GM18909 (cell line): ENCODE measurements around the gene TSPAN9.

ENCODE experiments used
- ATAC-seq: cut with Tn5 transposase; IDR thresholded peaks from one replicate; pipeline ENCODE4 v1.9.1; 2021; ENCODE audit warnings: mild to moderate bottlenecking; ENCODE audit not compliant: unreplicated experiment, poor library complexity

TSPAN9 gene

DNA sequence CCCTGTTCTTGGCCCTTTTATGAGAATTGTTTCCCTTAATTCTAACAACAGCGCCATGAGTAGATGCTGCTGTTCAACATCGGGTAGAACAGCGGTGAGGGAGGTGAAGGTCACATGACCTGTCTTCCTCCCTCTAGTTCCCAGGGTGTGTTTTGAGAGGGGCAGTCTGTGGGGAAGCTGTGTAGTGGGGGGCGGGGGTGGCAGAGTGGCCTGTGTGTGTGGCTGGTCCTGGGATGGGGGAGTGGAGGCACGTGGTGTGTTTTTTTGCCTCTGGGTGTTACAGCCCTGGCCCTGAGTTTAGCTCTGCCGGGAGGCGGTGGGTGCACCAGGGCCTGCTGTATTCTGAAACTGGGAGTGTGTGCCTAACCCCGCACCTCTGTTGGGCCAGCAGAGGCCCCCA is 202.7 kb downstream of the TSPAN9 start:
- ATAC-seq, result no peak

DNA sequence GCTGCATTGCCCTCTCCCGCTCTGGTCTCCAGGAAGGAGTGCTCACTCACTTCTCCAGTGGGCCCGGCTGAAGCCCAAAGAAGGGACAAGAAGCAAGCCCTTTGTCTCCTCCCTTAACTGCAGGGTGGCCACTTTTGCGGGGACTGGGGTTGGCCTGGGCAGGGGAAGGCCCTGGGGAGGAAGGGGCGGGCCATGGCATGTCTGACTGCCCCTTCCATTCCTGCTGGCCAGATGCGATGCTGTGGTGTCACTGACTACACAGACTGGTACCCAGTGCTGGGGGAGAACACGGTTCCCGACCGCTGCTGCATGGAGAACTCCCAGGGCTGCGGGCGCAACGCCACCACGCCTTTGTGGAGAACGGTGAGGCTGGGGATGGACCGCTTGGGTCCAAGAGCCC is 203.8 kb downstream of the TSPAN9 start:
- ATAC-seq, result no peak

DNA sequence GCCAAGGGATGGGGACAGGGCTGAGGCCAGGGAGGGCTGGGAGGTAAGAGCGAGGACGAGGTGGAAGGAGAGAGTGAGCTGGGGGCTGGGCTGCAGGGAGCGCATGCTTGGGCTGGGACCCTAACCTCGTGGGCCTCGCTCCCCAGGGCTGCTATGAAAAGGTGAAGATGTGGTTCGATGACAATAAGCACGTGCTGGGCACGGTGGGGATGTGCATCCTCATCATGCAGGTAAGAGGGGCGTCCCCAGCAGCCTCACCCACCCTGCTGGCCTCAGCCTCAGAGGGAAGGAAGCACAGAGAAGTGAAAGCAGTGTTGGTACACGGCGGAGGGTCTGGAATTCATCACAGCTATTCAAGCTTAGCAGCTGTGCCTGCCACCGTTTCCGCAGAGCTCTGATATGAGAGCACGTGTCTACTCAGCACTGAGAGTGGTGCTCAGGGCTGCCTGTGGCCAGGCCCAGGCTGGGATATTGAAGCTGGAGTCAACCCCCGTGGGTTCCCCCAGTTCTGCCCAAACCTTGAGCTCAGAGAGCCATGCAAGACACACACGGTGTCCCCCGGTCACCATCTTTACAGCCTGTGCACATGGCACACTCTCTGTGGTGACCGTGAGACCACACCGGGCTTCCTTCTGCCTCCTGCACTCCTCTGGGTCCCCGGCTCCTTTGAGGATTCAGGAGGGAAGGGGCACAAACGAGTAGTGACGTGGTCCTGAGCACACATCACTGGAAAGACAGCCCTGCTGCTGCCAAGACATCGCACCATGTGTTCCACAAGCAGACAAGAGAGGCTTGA is 204.6 kb downstream of the TSPAN9 start:
- ATAC-seq, result no peak

DNA sequence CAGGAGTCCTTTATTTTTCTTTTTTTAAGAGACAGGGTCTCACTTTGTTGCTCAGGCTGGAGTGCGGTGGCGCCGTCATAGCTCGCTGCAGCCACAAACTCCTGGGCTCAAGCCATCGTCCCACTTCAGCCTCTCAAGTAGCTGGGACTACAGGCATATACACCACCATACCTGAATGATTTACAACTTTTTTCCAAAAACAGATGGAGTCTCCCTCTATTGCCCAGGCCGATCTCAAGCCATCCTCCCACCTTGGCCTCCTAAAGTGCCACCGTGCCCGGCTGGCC is 205.1 kb downstream of the TSPAN9 start:
- no peak for ATAC-seq

DNA sequence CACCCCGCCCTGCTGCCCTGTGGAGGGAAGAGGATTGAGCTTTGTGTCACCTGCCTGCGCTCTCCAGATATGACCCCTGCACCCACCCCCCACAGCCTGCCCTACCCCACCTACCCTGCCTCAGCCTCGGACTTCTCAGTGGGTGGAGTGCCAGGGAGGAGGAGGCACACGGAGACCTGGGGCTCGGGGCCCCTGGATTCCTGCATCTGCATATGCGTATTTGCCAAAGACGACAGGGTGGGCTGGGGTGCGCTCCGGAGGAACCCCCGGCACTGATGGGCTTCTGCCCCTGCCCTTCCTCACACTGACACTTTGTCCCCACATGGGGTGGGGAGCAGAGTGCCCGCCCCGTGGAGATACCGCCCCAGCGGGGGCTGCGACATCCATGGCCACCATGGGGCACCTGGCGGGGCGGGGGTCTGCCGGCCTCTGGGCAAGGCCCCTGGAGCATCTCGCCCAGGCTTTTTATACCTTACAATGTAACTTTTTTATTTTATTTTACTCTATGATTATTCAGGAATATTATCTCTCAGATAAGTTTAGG is 206.0 kb downstream of the TSPAN9 start:
- ATAC-seq, result no peak

DNA sequence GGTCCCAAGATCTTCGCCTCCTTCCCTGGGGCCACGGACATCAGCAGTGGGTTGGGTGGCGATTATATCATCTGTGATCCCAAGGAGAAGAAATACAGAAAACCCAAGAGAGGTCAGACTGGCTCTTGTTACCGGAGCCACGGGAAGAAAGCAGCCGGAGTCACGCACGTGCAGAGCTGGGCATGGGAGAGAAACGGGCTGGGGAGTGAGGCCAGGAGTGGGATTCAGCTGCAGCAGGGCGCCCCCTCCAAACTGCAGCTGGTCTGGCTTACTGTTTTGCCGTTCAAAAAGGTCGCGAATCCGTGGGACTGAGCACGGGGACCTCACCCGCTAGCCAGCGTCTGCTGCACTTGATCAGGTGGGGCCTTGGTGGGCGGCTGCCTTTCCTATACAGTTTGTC is 207.2 kb downstream of the TSPAN9 start:
- no peak for ATAC-seq

DNA sequence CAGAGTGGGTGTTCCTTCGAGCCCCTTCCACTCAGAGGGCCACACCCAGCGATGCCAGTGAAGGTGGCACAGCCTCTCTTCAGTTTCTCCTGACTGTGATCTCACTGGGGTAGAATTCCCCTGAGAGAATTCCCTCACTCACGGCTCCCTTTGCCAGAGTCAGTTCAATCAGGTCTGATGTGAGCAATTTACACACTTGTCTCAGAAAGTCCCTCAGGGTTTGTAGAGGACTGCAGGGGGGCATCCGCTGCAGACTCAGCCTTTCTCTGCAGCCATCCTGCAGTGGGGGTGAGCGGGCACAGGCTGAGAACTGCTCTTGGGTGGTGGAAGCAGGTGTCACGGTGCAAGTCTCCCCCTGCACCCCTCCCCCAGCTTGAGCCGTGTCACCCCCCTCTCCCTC is 208.4 kb downstream of the TSPAN9 start:
- ATAC-seq, result no peak

DNA sequence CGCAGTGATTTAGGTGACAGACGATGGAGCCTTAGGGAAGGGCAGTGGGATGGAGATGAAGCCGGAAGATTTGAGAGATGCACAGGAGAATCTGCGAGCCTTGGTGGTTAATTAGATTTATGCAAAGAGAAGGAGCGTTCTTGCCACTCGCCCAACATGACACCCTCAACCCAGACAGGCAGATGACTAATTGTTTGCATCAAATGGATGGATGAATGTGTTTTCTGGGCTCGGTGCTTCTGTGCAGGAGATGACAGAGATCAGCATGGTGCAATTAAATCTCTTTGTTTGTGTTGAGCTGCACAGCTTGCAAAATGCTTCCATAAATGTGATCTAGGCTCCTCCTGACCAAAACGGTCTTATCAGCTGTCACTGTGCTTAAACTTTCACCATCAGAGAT is 211.5 kb downstream of the TSPAN9 start:
- no peak for ATAC-seq

DNA sequence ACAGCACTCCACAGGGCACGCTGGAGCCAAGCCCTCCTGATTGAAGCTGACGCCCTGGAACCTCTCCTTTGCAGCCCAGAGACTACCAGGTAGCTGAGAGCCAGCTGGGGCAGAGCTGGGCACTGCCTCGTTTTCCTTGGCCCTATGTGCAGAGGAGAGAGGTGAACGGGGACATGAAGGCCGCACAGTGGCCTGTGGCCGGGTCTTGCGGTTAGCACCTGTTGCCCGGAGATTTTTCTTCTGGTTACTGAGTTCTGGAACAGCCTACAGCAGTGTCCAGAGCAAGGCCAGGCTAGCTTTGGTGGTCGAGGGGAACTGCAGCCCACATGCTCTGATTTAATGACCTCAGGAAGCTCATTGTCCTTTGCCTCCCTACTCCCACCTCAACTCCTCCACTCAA is 212.5 kb downstream of the TSPAN9 start:
- ATAC-seq, result no peak

DNA sequence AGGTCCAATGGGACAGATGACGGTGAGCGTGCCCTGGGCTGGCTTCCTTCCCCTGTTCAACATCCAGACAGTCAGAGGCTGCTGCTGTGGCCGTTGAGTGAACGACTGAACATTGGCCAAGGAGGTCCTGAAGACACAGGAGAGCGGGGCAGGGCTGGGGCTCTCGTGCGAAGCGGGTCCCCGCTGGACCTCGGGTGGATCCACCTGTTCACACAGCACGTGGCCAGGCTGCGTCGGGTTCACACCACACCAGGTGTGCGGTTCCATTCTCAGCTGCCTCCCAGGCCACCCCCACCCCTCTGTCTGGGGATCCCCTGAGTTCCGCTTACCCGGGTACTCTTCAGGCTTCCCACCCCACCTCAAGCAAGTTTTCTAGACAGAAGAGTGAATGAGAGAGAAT is 214.8 kb downstream of the TSPAN9 start:
- ATAC-seq, result no peak

DNA sequence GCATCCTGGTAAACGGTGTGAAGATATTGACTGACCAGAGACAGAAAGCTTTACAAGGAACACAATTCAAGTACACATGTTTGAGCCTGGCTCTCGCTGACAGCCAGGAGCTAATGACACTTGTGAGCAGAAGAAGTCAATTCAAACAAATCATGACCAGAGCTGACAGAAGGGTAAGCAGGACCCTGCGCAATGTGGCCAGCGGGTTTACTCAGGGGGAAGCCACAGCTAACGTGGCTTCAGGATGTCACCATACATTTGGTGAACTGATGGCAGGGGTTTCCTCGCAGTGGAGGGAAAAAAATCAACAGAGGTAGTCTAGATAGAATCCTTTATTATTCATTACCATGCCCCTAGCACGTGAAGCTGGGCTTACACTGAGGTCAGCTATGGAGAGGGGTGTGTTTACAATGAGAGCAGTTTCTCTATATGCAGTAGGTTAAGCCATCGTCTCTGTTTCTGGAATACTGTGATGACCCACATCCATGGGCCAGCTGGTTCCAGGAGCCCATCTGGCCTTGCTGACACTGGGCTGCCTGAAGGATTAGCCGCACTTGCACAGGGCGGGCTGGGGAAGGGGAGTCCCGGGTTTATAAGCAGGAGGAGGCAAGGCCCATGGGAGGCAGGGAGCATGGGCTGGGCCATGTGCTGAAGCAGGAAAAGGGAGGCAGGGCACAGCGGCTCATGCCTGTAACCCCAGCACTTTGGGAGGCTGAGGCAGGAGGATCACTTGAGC is 215.7 kb downstream of the TSPAN9 start:
- no peak for ATAC-seq

DNA sequence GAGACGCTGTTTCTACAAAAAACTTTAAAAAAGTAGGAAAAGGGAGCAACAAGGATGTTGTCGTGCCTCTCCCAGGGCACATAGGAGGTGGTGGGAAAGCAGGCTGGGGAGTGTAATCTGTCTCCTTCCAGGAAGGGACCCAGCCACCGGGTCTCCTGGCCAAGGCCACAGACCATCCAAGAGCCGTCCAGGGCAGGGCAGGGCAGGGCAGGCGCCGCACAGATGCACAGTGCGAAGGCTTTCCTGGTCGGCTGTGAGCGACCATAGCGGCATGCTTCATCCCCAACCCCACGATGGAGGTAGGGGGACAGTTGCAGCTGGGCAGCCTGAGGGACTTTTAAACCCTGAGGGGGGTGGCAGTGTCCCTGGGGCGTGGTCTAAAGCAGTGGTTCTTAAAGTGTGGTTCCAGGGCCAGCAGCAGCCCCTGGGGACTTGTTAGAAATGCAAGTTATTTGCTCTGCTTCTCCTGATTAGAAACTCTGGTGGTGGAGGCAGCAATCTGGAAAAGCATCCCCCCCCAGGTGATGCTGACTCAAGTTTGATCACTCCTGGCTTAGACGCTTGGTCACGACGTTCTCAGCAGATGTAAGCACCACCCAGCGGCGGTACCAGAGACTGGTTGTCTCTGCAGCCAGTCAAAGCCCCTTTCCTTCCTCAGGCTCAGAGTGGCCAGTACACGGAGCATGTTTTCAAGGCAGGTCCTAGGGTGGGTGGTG is 216.4 kb downstream of the TSPAN9 start:
- no peak for ATAC-seq

DNA sequence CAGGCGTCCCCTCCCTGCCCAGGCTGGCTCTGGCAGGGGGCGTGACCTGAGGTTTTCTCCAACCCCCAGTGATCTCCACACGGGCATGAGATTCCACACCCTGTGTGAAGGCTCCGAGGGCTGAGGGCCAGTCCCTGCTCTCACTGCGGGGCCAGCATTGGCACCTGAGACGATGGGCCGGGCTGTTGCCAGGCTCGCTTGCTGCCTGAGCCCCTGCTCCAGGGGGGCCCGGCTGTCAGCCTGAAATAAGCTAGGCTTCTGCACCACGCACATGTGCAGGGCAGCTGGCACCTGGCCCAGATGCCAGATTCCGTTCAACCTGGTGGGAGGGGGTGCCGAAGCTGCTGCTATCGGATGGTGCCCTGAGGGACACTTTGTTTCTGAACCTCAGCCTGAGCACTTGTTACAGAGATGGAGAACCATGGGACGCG is 217.3 kb downstream of the TSPAN9 start:
- ATAC-seq, result no peak

DNA sequence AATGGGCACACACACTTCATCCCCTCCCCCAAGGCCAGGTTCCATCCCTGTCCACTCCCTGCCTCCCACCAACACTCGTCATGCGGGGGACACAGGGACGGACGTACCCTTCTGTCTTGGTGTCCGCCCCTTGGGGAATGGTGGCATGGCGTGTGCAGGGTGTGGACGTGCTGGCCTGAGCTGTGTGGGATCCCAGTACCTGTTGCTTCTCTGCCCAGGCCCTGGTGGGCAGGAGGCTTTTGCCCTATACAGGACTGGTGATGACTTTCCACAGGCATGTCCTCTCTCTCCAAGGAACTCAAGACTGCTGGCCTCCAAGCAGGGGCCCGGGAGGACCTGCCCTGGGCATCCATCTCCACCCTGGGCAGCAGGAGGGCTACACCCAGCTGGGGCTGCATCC is 218.0 kb downstream of the TSPAN9 start:
- no peak for ATAC-seq

DNA sequence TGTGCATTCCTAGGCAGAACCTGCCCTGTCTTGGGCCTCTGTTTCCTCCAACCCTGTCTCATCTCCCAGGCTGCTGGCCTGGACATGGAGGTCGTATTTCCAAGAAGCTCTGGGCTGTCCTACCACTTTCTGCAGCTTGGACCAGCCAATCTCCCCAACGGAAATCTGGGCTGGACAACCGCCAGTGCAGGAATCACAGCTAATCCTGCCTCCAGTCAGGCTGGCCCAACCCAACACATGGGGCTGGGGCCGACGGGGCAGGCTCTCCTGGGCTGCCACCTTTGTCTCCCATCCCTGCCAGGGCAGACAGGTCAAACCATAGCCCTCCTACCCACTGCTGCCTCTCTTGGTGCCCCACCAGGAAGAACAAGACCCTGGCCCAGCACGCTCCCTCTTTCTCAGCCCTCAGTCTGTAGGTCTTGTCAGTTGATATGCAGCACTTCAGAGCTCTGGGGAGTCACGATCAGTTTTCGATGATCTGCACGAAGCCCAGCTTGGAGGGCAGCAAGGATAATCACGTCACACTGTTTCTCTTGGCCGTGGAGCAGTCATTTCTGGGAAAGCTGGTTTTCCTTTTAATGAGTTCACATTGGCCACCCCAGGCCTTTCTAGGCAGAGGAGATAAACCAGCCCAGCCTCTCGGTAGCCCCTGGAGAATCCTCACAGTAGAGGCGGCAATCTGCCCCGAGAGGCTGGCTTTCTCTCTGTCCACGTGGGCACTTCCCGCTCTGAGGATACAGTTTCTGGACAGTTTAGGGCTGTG is 218.6 kb downstream of the TSPAN9 start:
- ATAC-seq, result no peak

DNA sequence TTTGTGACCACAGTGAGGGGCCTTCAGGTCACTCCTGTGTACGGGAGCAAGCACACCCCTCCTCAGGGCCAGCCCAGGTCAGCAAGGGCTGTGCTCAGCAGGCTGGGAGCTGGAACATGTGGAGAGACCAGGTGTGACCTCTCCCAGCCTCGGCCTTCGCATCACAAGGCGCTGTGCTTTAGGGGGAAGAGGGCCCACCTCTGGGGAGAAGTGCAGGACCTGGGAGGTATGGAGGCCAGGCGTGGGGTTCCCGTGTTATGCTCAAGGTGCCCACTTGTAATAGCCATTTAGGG is 219.2 kb downstream of the TSPAN9 start:
- no peak for ATAC-seq

DNA sequence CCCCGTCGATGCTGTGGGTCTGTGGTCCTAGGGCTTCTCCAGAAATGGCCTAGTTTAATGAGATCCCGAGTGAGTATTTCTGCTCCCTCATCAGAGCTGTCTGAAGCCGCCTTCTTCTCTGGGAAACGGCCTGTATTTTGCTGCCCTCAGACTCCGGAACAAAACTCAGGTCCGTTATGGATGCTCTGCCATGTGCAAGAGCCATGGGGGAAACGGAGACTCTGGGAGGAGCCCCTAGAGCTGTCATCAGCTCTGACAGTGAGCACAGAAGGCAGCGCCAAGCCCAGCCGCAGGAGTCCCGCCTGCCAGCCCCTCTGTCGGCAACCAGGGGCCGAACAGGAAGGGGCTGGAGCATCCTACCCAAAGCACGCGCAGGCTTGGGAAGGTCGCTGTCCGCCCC is 221.4 kb downstream of the TSPAN9 start:
- ATAC-seq, result no peak

DNA sequence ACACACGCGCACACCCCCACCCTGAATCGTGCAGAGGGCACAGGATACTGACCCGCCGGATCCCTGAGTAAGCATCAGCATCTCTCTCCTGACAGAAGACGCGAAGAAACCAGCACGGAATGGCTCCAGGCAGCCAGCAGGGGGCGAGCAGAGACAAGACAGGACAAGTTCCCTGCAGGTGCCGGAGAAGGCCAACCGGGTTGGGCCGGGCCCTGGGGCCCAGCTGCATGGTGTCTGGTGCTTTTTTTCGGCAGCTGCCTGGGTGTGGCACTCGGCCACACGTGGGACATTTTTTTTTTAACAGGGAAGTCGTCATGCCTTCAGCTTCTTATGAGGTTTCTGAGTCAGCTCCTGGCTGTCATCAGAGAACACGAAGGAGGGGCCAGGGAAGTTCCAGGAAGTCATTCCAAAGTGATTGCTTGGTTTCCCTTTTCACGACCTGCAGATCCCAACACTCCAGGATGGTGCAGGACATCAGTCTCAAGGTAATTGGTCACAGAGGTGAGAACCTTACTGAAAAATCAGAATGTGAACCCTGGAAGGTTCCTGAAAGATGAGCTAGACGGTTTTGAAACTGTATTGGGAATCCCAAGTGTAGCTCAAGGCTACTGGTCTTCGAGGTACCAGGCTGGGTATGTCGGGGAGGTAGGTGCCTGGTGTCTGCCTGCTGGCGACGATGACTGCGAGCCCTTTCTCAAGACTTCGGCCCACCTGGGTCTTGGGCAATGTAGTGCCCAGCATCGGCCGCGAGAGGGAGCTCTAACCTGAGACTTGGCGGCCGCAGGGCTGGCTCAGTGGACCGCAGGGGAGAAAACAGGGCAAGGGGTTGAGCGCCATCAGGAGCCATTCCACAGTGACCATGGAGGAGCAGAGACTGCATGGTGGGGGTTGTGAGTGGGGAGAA is 223.0 kb downstream of the TSPAN9 start:
- peak; percentile 71 for ATAC-seq

DNA sequence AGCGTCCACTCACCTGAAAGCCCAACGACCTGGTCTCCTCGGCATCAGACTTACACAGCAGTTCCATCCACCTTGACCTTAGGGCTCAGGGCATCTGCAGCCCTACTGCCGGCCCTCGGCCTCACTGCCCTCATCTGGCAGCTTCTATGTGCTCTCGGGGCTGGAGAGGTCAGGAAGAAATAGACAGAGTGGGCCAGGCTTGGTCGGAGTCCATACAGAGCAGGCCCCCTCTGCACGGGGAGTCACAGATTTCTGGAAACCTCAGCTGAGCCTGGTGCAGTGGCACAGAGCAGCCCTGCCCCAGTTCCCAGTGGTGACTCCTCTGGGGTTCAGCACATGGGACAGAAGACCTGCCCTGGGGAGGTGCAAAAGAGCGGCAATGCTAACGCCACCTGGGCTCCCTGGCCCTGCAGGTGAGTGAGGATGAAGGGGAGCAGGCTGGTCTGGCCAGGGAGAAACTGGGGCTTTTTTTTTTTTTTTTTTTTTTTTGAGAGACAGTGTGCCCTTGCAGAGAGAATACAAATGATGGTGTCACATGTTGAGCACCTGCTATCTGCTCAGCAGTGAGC is 223.7 kb downstream of the TSPAN9 start:
- no peak for ATAC-seq
